ENCODE data around the gene RMDN3.

- TF ChIP-seq CTCF (IDR thresholded peaks at IDR 0.05) = peak in 2 of 6 experiments; percentile 6 to 44
- no peak for TF ChIP-seq POLR2A (IDR thresholded peaks at IDR 0.05)
These were observed 30.1 kb upstream of the RMDN3 start for GRCh38 chr15:40785164-40785563.

Data from esophagus squamous epithelium (tissue), 4 donors.